T follicular helper cell (primary cell): Measurements from ENCODE around the gene HAVCR1.

Source experiments
- DNase-seq: peaks from one replicate; pipeline ENCODE4 v3.0.0-alpha.2; 2020; ENCODE audit warnings: low read depth

The HAVCR1 gene

GRCh38 chr5:157004893-157005551 lies 53.9 kb downstream of the HAVCR1 start:
- DNase-seq: no peak

- DNase-seq: no peak
Measured at GRCh38 chr5:156991714-156992113, 67.2 kb downstream of the HAVCR1 start.

- no peak for DNase-seq
Measured at GRCh38 chr5:156984064-156984463, 74.9 kb downstream of the HAVCR1 start.

- DNase-seq: no peak
Measured at GRCh38 chr5:156981481-156981880, 77.4 kb downstream of the HAVCR1 start.
